Activated CD4-positive, alpha-beta T cell treated with anti-CD3 and anti-CD28 coated beads for 1 hour (primary cell): ENCODE measurements around the gene SEC11C.

ENCODE experiments used
- DNase-seq: peaks from one replicate; pipeline ENCODE4 v3.0.0-alpha.2; 2020

The SEC11C gene

GRCh38 chr18:59145055-59145454 lies 5.4 kb downstream of the SEC11C start:
- DNase-seq: no peak

GRCh38 chr18:59148192-59148591 lies 8.5 kb downstream of the SEC11C start:
- DNase-seq: no peak

GRCh38 chr18:59149007-59149406 lies 9.3 kb downstream of the SEC11C start:
- DNase-seq: no peak

- DNase-seq: no peak
These were observed 9.7 kb downstream of the SEC11C start for GRCh38 chr18:59149416-59149815.

- DNase-seq: no peak
These were observed 10.6 kb downstream of the SEC11C start for GRCh38 chr18:59150236-59150635.

GRCh38 chr18:59155153-59155552 lies 15.5 kb downstream of the SEC11C start:
- no peak for DNase-seq

- DNase-seq: no peak
These were observed 16.6 kb downstream of the SEC11C start for GRCh38 chr18:59156316-59156715.

- DNase-seq: no peak
These were observed 19.6 kb downstream of the SEC11C start for GRCh38 chr18:59159265-59159664.

- no peak for DNase-seq
These were observed 20.3 kb downstream of the SEC11C start for GRCh38 chr18:59159986-59160385.

GRCh38 chr18:59172664-59173249 lies 33.1 kb downstream of the SEC11C start:
- no peak for DNase-seq

- DNase-seq: no peak
These were observed 37.8 kb downstream of the SEC11C start for GRCh38 chr18:59177485-59177884.

- no peak for DNase-seq
These were observed 40.6 kb downstream of the SEC11C start for GRCh38 chr18:59180150-59180845.

- DNase-seq: no peak
These were observed 43.0 kb downstream of the SEC11C start for GRCh38 chr18:59182673-59183072.

GRCh38 chr18:59189008-59189407 lies 49.3 kb downstream of the SEC11C start:
- no peak for DNase-seq

GRCh38 chr18:59189746-59190145 lies 50.1 kb downstream of the SEC11C start:
- no peak for DNase-seq

GRCh38 chr18:59196161-59196725 lies 56.6 kb downstream of the SEC11C start:
- DNase-seq: no peak

GRCh38 chr18:59197636-59198035 lies 58.0 kb downstream of the SEC11C start:
- DNase-seq: no peak

- DNase-seq: no peak
These were observed 58.5 kb downstream of the SEC11C start for GRCh38 chr18:59198215-59198614.

GRCh38 chr18:59200787-59201186 lies 61.1 kb downstream of the SEC11C start:
- no peak for DNase-seq

- DNase-seq: no peak
These were observed 62.7 kb downstream of the SEC11C start for GRCh38 chr18:59202258-59202820.

- no peak for DNase-seq
These were observed 67.8 kb downstream of the SEC11C start for GRCh38 chr18:59207506-59207905.
